Stimulated activated CD8-positive, alpha-beta memory T cell treated with anti-CD3 and anti-CD28 coated beads, Interleukin-12 subunit alpha, Interleukin-12 subunit beta, amount 100 ng/mL, for 4 hours (primary cell): Measurements from ENCODE around the gene INTS7.

ENCODE experiments used
- DNase-seq: peaks from one replicate; pipeline ENCODE4 v3.0.0-alpha.2; 2020; ENCODE audit warnings: low read depth

INTS7 gene

GRCh38 chr1:212035123-212035834, at the start of gene INTS7, which contains the start of gene DTL:
INTS7 (minus strand) TSS chr1:212035557; CDS start chr1:212035437, 120 bp downstream.
DTL (plus strand) TSS chr1:212035748; CDS start chr1:212035891, 143 bp downstream.
- DNase-seq, result peak; percentile 97

GRCh38 chr1:212082765-212083406, 47.5 kb upstream of the INTS7 start:
- no peak for DNase-seq

GRCh38 chr1:212078826-212079225, 43.5 kb upstream of the INTS7 start:
- DNase-seq, result no peak

- DNase-seq, result no peak
Measured at GRCh38 chr1:212077028-212077427, 41.7 kb upstream of the INTS7 start.

GRCh38 chr1:212074856-212075255, 39.5 kb upstream of the INTS7 start:
- no peak for DNase-seq

- DNase-seq, result no peak
Measured at GRCh38 chr1:212074313-212074712, 39.0 kb upstream of the INTS7 start.

- no peak for DNase-seq
Measured at GRCh38 chr1:212073490-212073889, 38.1 kb upstream of the INTS7 start.

GRCh38 chr1:212072047-212072446, 36.7 kb upstream of the INTS7 start:
- no peak for DNase-seq

- DNase-seq, result no peak
Measured at GRCh38 chr1:212070720-212071302, 35.5 kb upstream of the INTS7 start.

GRCh38 chr1:212067787-212068186, 32.4 kb upstream of the INTS7 start:
- no peak for DNase-seq

GRCh38 chr1:212062832-212063438, 27.6 kb upstream of the INTS7 start:
- no peak for DNase-seq

GRCh38 chr1:212060632-212061472, 25.5 kb upstream of the INTS7 start:
- DNase-seq, result no peak

- DNase-seq, result no peak
Measured at GRCh38 chr1:212055333-212055732, 20.0 kb upstream of the INTS7 start.

- no peak for DNase-seq
Measured at GRCh38 chr1:212053993-212054392, 18.6 kb upstream of the INTS7 start.

GRCh38 chr1:212045981-212046380, 10.6 kb upstream of the INTS7 start:
- DNase-seq, result no peak

- DNase-seq, result no peak
Measured at GRCh38 chr1:212044851-212045250, 9.5 kb upstream of the INTS7 start.

GRCh38 chr1:212042436-212042835, 7.1 kb upstream of the INTS7 start:
- no peak for DNase-seq

GRCh38 chr1:212040629-212041412, 5.5 kb upstream of the INTS7 start:
- DNase-seq, result no peak

- DNase-seq, result no peak
Measured at GRCh38 chr1:212039622-212040021, 4.3 kb upstream of the INTS7 start.

GRCh38 chr1:212037900-212038299, 2.5 kb upstream of the INTS7 start:
- no peak for DNase-seq
